Panc1 (cell line): ENCODE measurements around the gene SPRED3.

Experiments
- CTCF ChIP-seq: fragments of 450-650 bp; IDR thresholded peaks from 2 replicates; pipeline ENCODE4 v1.5.1; 2017; ENCODE audit warnings: mild to moderate bottlenecking
- REST ChIP-seq, 2 experiments: IDR thresholded peaks; 2 replicates each; pipeline ENCODE4 v1.6.1; 2011 to 2012; ENCODE audit warnings: low read depth in 2 of 2, control low read depth in 1 of 2, low read length in 1 of 2, mild to moderate bottlenecking in 1 of 2, moderate library complexity in 1 of 2; ENCODE audit not compliant: insufficient read depth in 1 of 2

- TF ChIP-seq REST (IDR thresholded peaks at IDR 0.05; ENCODE audit: insufficient read depth in 1 of 2, low read depth in 2 of 2, low read length in 1 of 2) (no peak), CTCF (no peak)
These were observed 14.1 kb downstream of the SPRED3 start for GRCh38 chr19:38402623-38402966.
